ENCODE measurements around the gene DHX15. TPM values are rescaled to one million over a fixed set of nuclear protein-coding genes. Genes with fewer than 3 reads are reported as not detected.
A peak's percentile ranks its signal among the peaks of the same experiment; 100 is the strongest.

Gene DHX15
- total and polyA plus RNA-seq, 2 of the 13 experiments (the other 11 are each of a cell fraction or from before 2014, with no cell fraction given): 92.9 to 165 TPM

DNA sequence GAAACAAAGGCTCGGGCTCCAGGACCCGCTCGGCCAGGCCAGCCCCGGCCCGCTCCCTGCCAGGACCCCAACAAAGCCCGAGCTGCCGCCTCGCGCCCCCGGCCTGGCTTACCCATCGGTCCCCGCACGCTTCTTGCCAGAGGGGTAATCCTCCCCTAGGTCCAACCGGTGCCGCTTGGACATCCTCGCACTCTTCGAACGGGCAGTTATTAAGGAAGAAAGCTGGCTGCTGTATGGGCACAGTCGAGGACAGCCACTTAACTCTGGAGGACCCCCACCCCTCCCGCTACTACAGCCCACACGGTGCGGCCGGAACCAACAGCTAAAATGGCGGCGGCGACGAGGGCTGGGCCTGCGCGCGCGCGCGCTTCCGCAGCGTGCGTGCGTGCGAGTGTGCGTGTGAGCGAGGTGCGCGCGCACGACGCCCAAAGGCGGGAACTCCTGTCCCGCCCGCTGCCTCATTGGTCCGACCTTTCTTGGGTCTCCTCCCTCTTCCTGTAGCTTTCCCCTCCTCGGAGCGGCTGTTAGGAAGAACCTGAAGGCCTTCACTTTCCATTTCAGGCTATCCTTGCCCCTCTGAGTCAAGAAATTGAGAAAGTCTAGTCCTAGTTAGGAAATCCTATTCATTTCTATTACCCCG is at the start of gene DHX15 (continued):
- TF ChIP-seq ZNF547 (CRISPR knock-in tag; IDR thresholded peaks at IDR 0.05) (peak; percentile 77; the same call in 1 of the 2 replicates), ZNF672 (CRISPR knock-in tag; IDR thresholded peaks at IDR 0.05) (no peak), SNAI1 (CRISPR knock-in tag; IDR thresholded peaks at IDR 0.05; ENCODE audit: borderline replicate concordance) (0 out of 2 replicates have a peak, but pooled peaks have one; percentile 4), ZNF432 (CRISPR knock-in tag; IDR thresholded peaks at IDR 0.05; ENCODE audit: borderline replicate concordance) (no peak), ZNF788 (CRISPR knock-in tag; IDR thresholded peaks at IDR 0.05; ENCODE audit: borderline replicate concordance) (peak; percentile 71; the same call in 1 of the 2 replicates), CEBPB (IDR thresholded peaks at IDR 0.05; ENCODE audit: borderline replicate concordance, low read depth, low read length) (no peak), SALL2 (CRISPR knock-in tag; IDR thresholded peaks at IDR 0.05) (0 out of 2 replicates have a peak, but pooled peaks have one; percentile 37), ZNF343 (CRISPR knock-in tag; IDR thresholded peaks at IDR 0.05) (no peak), DMAP1 (CRISPR knock-in tag; IDR thresholded peaks at IDR 0.05) (peak; percentile 86), RXRB (CRISPR knock-in tag; IDR thresholded peaks at IDR 0.05; ENCODE audit: borderline replicate concordance) (peak; percentile 46; the same call in 1 of the 2 replicates), ASH2L (IDR thresholded peaks at IDR 0.05; ENCODE audit: insufficient read length, low read depth, low read length) (peak; percentile 65), ZNF382 (CRISPR knock-in tag; IDR thresholded peaks at IDR 0.05; ENCODE audit: borderline replicate concordance) (no peak), ZNF749 (CRISPR knock-in tag; IDR thresholded peaks at IDR 0.05; ENCODE audit: borderline replicate concordance) (peak; percentile 72; the same call in 1 of the 2 replicates), ZNF225 (CRISPR knock-in tag; IDR thresholded peaks at IDR 0.05) (peak; percentile 89; the same call in 1 of the 2 replicates), FOSL1 (CRISPR knock-in tag; IDR thresholded peaks at IDR 0.05; ENCODE audit: borderline replicate concordance) (no peak), ZSCAN9 (CRISPR knock-in tag; IDR thresholded peaks at IDR 0.05; ENCODE audit: borderline replicate concordance) (peak; percentile 73; the same call in 1 of the 2 replicates), ZNF776 (CRISPR knock-in tag; IDR thresholded peaks at IDR 0.05) (peak; percentile 60; the same call in 1 of the 2 replicates), NRL (CRISPR knock-in tag; IDR thresholded peaks at IDR 0.05; ENCODE audit: borderline replicate concordance) (peak; percentile 80; the same call in 1 of the 2 replicates), ZNF543 (CRISPR knock-in tag; IDR thresholded peaks at IDR 0.05) (0 out of 2 replicates have a peak, but pooled peaks have one; percentile 16), ZBTB21 (CRISPR knock-in tag; IDR thresholded peaks at IDR 0.05) (no peak)
- TF ChIP-seq, protein P1, sequence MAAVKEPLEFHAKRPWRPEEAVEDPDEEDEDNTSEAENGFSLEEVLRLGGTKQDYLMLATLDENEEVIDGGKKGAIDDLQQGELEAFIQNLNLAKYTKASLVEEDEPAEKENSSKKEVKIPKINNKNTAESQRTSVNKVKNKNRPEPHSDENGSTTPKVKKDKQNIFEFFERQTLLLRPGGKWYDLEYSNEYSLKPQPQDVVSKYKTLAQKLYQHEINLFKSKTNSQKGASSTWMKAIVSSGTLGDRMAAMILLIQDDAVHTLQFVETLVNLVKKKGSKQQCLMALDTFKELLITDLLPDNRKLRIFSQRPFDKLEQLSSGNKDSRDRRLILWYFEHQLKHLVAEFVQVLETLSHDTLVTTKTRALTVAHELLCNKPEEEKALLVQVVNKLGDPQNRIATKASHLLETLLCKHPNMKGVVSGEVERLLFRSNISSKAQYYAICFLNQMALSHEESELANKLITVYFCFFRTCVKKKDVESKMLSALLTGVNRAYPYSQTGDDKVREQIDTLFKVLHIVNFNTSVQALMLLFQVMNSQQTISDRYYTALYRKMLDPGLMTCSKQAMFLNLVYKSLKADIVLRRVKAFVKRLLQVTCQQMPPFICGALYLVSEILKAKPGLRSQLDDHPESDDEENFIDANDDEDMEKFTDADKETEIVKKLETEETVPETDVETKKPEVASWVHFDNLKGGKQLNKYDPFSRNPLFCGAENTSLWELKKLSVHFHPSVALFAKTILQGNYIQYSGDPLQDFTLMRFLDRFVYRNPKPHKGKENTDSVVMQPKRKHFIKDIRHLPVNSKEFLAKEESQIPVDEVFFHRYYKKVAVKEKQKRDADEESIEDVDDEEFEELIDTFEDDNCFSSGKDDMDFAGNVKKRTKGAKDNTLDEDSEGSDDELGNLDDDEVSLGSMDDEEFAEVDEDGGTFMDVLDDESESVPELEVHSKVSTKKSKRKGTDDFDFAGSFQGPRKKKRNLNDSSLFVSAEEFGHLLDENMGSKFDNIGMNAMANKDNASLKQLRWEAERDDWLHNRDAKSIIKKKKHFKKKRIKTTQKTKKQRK (IDR thresholded peaks at IDR 0.05; ENCODE audit: low read length): no peak
- TF ChIP-seq, protein P2, sequence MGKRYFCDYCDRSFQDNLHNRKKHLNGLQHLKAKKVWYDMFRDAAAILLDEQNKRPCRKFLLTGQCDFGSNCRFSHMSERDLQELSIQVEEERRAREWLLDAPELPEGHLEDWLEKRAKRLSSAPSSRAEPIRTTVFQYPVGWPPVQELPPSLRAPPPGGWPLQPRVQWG (CRISPR knock-in tag; IDR thresholded peaks at IDR 0.05; ENCODE audit: borderline replicate concordance, low read depth): no peak
- TF ChIP-seq, protein P3, sequence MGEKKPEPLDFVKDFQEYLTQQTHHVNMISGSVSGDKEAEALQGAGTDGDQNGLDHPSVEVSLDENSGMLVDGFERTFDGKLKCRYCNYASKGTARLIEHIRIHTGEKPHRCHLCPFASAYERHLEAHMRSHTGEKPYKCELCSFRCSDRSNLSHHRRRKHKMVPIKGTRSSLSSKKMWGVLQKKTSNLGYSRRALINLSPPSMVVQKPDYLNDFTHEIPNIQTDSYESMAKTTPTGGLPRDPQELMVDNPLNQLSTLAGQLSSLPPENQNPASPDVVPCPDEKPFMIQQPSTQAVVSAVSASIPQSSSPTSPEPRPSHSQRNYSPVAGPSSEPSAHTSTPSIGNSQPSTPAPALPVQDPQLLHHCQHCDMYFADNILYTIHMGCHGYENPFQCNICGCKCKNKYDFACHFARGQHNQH (CRISPR knock-in tag; IDR thresholded peaks at IDR 0.05): peak; percentile 72; the same call in 1 of the 2 replicates
- TF ChIP-seq, protein P4, sequence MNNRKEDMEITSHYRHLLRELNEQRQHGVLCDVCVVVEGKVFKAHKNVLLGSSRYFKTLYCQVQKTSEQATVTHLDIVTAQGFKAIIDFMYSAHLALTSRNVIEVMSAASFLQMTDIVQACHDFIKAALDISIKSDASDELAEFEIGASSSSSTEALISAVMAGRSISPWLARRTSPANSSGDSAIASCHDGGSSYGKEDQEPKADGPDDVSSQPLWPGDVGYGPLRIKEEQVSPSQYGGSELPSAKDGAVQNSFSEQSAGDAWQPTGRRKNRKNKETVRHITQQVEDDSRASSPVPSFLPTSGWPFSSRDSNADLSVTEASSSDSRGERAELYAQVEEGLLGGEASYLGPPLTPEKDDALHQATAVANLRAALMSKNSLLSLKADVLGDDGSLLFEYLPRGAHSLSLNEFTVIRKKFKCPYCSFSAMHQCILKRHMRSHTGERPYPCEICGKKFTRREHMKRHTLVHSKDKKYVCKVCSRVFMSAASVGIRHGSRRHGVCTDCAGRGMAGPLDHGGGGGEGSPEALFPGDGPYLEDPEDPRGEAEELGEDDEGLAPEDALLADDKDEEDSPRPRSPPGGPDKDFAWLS (CRISPR knock-in tag; IDR thresholded peaks at IDR 0.05; ENCODE audit: borderline replicate concordance): no peak

Measured in HepG2 (cell line).